Esophagus muscularis mucosa (tissue), 4 donors: ENCODE data around the gene GPR132.

Experiments used
- EP300 ChIP-seq: sonication (generic); formaldehyde crosslinking; IDR thresholded peaks from one replicate; pipeline ENCODE4 v1.6.1; 2017; ENCODE audit warnings: antibody characterized with exemption
- POLR2A ChIP-seq: fragments of 450-650 bp; IDR thresholded peaks from one replicate; pipeline ENCODE4 v1.6.1; 2017; ENCODE audit warnings: antibody characterized with exemption, moderate library complexity, mild to moderate bottlenecking, low read depth
- POLR2AphosphoS5 ChIP-seq, 2 donors: sonication (generic); formaldehyde crosslinking; IDR thresholded peaks; one replicate each; pipeline ENCODE4 v1.6.1; 2017; ENCODE audit warnings: antibody characterized with exemption in 2 of 2
- TF ChIP-seq, protein P1 (sequence below), 3 experiments: fragments of 200-600 bp in 2 of 3; fragments of 450-650 bp in 1 of 3; sonication (generic) in 2 of 3; IDR thresholded peaks; one replicate each; pipeline ENCODE4 v1.5.1; 2017 to 2019; ENCODE audit warnings: antibody characterized with exemption in 3 of 3, mild to moderate bottlenecking in 2 of 3, moderate library complexity in 1 of 3

DNA sequence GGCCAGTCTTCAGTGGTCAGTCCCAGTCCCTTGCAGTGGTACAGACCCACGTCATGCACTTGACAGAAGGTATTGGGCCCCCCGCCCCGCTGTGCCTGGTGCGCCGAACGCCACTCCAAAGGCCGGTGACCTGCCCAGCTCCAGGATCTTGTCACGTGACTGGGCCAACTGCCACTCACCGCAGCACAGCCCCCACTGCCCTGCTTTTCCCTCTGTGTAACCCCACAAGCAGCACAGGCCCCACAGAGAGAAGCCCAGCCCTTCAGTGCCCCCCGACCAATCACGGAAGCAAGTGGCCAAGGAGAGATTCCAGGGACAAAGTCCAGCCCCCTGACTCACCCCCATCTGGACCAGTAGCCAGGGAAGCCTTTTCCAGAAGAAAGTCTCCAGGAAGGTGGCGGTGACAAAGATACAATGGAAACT lies 498 bp downstream of the GPR132 start:
- TF ChIP-seq, protein P1, sequence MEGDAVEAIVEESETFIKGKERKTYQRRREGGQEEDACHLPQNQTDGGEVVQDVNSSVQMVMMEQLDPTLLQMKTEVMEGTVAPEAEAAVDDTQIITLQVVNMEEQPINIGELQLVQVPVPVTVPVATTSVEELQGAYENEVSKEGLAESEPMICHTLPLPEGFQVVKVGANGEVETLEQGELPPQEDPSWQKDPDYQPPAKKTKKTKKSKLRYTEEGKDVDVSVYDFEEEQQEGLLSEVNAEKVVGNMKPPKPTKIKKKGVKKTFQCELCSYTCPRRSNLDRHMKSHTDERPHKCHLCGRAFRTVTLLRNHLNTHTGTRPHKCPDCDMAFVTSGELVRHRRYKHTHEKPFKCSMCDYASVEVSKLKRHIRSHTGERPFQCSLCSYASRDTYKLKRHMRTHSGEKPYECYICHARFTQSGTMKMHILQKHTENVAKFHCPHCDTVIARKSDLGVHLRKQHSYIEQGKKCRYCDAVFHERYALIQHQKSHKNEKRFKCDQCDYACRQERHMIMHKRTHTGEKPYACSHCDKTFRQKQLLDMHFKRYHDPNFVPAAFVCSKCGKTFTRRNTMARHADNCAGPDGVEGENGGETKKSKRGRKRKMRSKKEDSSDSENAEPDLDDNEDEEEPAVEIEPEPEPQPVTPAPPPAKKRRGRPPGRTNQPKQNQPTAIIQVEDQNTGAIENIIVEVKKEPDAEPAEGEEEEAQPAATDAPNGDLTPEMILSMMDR (IDR thresholded peaks at IDR 0.05), result no peak
- TF ChIP-seq POLR2A (no peak), EP300 (no peak), POLR2AphosphoS5 (IDR thresholded peaks at IDR 0.05) (no peak)
